ENCODE data around the gene ABCC1. TPM values are rescaled to one million over a fixed set of nuclear protein-coding genes. Genes with fewer than 3 reads are reported as not detected.
A peak's percentile ranks its signal among the peaks of the same experiment; 100 is the strongest.

The ABCC1 gene
- total and polyA plus RNA-seq, 2 of the 4 experiments (the other 2 are of a cell fraction), result 39.4 to 66.0 TPM

- Histone ChIP-seq H3K9ac (ENCODE audit: low read depth, low read length) (no peak overlapping the region; the same call in 1 of the 2 replicates), H3K4me3 (ENCODE audit: insufficient read depth, low read depth, low read length) (no peak overlapping the region), H3K9me1 (ENCODE audit: insufficient read depth, low read length) (peaks cover 54% of the 10 kb centered on the region), H2BK20ac (ENCODE audit: low read depth, low read length) (peak overlapping the region; percentile 64; the same call in 1 of the 2 replicates), H4K8ac (ENCODE audit: low read depth in 2 of 2, low read length in 2 of 2) (peak overlapping the region; percentile 28 to 35; a peak in 3 of 4 replicates), H4K5ac (ENCODE audit: low read depth, low read length) (peak overlapping the region; percentile 69), H3K14ac (replicated peaks; ENCODE audit: low read depth, low read length) (peak overlapping the region; percentile 36; the same call in 1 of the 2 replicates), H2BK15ac (ENCODE audit: low read depth, low read length) (peak overlapping the region; percentile 33; the same call in 1 of the 3 replicates), H2AFZ (replicated peaks; ENCODE audit: low read length, poor library complexity) (no peak overlapping the region), H3K36me3 (ENCODE audit: control insufficient read depth, insufficient read depth, low read length) (peaks cover 51% of the 10 kb centered on the region), H2BK5ac (ENCODE audit: low read depth, low read length, poor library complexity, severe bottlenecking) (peak overlapping the region; percentile 44), H3K79me1 (ENCODE audit: low read depth in 1 of 2, low read length in 2 of 2) (peaks cover 53 to 94% of the 10 kb centered on the region in 2 experiments), H2AK9ac (replicated peaks; ENCODE audit: low read depth, low read length, poor library complexity) (no peak overlapping the region), H4K91ac (ENCODE audit: insufficient read depth, low read depth, low read length) (peak overlapping the region; percentile 49), H3K9me3 (ENCODE audit: control insufficient read depth, insufficient read depth, low read length) (no peaks in the 10 kb centered on the region), H3K4me2 (ENCODE audit: low read depth, low read length) (no peak overlapping the region), H3K56ac (ENCODE audit: extremely low read depth, insufficient read depth, low read length) (no peak overlapping the region), H3K23ac (ENCODE audit: low read depth, low read length) (0 out of 2 replicates have a peak overlapping the region, but pooled peaks have one; percentile 16), H3K18ac (ENCODE audit: low read depth, low read length) (peak overlapping the region; percentile 48), H3K27ac (ENCODE audit: insufficient read depth, low read length) (peak overlapping the region; percentile 88; the same call in 1 of the 2 replicates), H3K4ac (ENCODE audit: low read depth, low read length) (peak overlapping the region; percentile 62), H2BK120ac (ENCODE audit: low read depth, low read length) (peak overlapping the region; percentile 37; the same call in 1 of the 2 replicates), H3K27me3 (ENCODE audit: control insufficient read depth, insufficient read depth, low read length) (no peaks in the 10 kb centered on the region), H4K20me1 (ENCODE audit: insufficient read depth, low read length) (peaks cover 21% of the 10 kb centered on the region; the same call in 1 of the 2 replicates), H2AK5ac (ENCODE audit: low read depth, low read length) (peak overlapping the region; percentile 74), H3K4me1 (ENCODE audit: control insufficient read depth, insufficient read depth, low read length) (peaks cover 50% of the 10 kb centered on the region)
- dilution Hi-C loops (cut with HindIII; ENCODE audit: low sequenced_read_pairs, unreplicated experiment) (no loop called here), in situ Hi-C loops (cut with MboI; ENCODE audit: low sequenced_read_pairs) (no loop called here), intact Hi-C loops (cut with micrococcal nuclease) (loop anchor here (5.0 kb wide), 1 partner anchor 76 kb away; no protein-coding TSS in a partner anchor)
- no peak for DNase-seq
- ChIA-PET CTCF (no interaction called here), POLR2A (ENCODE audit: unreplicated experiment) (no interaction called here)
- no peak for TF ChIP-seq FOS (IDR thresholded peaks at IDR 0.05; ENCODE audit: low read depth, low read length)
- no peak for TF ChIP-seq CEBPB (IDR thresholded peaks at IDR 0.05; ENCODE audit: low read depth, low read length)
- no peak for TF ChIP-seq ELK1 (IDR thresholded peaks at IDR 0.05; ENCODE audit: borderline replicate concordance, low read depth, low read length)
- no peak for TF ChIP-seq USF2 (IDR thresholded peaks at IDR 0.05; ENCODE audit: low read depth, low read length)
- TF ChIP-seq MAFK (IDR thresholded peaks at IDR 0.05; ENCODE audit: low read depth, low read length), result no peak
- no peak for TF ChIP-seq MAZ (IDR thresholded peaks at IDR 0.05; ENCODE audit: borderline replicate concordance, low read depth, low read length)
- TF ChIP-seq CTCF (conservative IDR thresholded peaks at IDR 0.05; ENCODE audit: low read depth, low read length), result no peak
- BruUV-seq (replicated peaks), result no TSS peak
- 76% methylated on average over 5 of the region's 19 CpGs; no CpG with 5 or more reads in 1 of the 2 experiments for WGBS, 2 experiments (ENCODE audit: extremely low coverage in 2 of 2, insufficient read length in 1 of 2)
- ATAC-seq (ENCODE audit: low read depth), result no peak
Measured at GRCh38 chr16:16028311-16028999, 79.0 kb downstream of the ABCC1 start.

Data from IMR-90 (cell line).